SIG-M5 treated with dmso at 0.1 percent for 504 hours (cell line): ENCODE measurements around the gene MMS22L.
A peak's percentile ranks its signal among the peaks of the same experiment; 100 is the strongest.

Source experiments
- DNase-seq: peaks from one replicate; lab custom pipeline; 2025; ENCODE audit not compliant: unreplicated experiment; lab: John Stamatoyannopoulos, UW

MMS22L gene, protein sequence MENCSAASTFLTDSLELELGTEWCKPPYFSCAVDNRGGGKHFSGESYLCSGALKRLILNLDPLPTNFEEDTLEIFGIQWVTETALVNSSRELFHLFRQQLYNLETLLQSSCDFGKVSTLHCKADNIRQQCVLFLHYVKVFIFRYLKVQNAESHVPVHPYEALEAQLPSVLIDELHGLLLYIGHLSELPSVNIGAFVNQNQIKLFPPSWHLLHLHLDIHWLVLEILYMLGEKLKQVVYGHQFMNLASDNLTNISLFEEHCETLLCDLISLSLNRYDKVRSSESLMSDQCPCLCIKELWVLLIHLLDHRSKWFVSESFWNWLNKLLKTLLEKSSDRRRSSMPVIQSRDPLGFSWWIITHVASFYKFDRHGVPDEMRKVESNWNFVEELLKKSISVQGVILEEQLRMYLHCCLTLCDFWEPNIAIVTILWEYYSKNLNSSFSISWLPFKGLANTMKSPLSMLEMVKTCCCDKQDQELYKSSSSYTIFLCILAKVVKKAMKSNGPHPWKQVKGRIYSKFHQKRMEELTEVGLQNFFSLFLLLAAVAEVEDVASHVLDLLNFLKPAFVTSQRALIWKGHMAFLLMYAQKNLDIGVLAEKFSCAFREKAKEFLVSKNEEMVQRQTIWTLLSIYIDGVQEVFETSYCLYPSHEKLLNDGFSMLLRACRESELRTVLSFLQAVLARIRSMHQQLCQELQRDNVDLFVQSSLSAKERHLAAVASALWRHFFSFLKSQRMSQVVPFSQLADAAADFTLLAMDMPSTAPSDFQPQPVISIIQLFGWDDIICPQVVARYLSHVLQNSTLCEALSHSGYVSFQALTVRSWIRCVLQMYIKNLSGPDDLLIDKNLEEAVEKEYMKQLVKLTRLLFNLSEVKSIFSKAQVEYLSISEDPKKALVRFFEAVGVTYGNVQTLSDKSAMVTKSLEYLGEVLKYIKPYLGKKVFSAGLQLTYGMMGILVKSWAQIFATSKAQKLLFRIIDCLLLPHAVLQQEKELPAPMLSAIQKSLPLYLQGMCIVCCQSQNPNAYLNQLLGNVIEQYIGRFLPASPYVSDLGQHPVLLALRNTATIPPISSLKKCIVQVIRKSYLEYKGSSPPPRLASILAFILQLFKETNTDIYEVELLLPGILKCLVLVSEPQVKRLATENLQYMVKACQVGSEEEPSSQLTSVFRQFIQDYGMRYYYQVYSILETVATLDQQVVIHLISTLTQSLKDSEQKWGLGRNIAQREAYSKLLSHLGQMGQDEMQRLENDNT

DNA sequence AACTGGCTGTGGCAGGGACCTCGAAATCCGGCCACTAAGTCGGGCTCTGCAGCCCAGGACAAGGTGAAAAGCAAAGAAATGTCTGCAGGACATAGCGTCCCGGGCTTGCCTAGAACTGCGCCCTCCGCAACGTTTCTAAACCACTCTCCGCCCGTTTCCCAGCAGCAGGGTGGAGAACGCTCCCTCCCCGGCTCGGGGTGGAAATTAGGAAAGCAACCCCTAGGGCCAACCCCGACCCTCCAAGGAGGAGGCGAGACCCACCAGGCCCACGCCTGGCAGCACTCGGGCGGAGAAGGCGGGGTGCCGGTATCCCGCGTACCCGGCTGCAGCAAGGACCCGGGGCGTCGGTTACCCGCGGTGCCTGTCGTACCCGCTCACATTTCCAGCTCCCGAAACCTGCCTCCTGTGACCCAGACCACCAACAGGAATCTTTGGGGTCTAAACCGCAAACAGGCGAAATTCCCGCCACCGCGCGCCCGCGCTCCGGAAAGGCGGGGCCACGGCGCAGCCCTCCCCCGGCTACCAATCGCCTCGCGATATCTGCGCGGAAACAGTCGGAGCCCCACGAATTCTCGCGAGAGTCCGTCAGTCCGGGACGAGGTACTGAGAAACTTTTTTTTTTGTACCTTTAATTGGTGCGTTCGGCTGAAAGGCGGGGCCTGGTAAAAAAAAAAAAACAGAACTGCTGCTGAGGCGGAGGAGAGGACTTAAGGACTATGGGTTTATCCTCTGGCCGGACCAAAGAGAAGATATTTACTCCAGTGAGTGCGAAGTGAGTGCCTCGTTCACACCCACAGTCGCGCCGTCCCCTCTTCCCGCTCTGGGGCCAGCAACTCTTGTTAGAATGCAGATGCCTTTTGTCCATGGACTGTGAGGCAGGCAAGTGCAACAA lies at the start of gene MMS22L:
Gene MMS22L, minus strand, starts transcription at position 491 of the 892 bp plus-strand sequence. CDS start 739 bp downstream, outside the sequence.
- peak; percentile 85 for DNase-seq

DNA sequence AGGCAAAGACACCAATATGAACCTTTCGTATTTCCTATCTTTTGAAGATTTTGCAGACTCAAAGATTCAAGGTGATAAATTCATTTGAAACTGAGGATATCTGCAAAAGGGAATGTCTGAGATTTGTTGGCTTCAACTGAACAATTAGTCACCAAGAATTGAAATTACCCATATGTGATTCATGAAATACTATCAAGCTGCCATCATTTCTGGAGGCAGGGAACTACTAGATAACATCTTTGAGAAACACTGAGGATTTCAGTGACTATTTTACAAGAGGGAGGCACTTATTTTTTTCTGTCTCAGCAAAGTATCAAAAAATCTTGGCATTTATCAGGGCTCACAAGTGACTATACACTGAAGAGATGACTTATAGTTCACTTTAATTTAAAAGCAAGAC lies 39.8 kb upstream of the MMS22L start:
- no peak for DNase-seq

DNA sequence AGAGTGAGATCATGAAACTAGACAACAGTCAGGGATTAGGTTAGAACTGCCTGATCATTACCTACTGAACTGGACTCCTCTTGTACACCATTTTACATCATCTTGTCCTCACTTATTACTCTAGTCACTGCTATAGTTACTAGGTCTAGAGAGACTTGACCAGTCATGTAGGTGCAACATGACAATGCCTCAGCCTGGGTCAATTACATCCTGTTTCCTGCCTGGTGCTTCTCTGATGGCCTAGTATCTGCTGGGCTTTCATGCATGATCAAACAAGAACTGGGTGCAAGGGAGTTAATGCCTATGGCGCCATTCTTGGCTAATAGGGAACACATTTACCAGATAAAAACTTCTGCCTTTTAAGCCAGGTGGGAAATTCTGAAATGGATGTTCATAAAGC lies 39.2 kb upstream of the MMS22L start:
- no peak for DNase-seq

DNA sequence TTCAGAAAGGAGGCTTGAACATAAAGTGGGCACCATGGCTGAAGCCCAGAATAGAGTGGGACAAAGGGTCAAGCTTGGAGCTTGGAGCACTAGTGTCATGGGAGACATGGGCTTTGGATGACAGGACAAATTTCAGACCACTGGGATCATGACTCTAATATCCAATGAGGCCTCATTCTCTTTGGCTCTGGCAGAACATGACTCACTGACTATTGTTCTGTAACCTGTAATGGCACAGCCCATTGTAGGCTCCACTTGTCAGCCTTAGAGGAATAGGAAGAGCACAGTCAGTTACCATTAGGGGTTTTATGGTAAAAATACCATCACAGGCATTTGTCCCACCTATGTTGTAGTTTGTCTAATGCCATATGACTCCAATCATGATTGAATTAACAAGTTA lies 34.0 kb upstream of the MMS22L start:
- no peak for DNase-seq

DNA sequence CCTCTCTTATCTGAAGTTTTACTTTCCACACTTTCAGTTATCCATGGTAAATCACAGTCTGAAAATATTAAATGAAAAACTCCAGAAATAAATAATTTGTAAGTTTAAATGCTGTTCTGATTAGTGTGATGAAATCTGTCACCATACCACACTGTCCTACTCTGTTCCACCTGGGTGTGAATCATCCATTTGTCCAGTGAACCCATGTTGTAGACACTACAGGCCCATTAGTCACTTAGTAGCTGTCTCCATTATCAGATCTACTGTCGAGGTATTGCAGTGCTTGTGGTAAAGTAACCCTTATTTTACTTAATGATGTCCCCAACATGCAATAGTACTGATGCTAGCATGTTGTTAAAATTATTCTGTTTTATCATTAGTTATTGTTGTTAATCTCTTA lies 29.2 kb upstream of the MMS22L start:
- no peak for DNase-seq

DNA sequence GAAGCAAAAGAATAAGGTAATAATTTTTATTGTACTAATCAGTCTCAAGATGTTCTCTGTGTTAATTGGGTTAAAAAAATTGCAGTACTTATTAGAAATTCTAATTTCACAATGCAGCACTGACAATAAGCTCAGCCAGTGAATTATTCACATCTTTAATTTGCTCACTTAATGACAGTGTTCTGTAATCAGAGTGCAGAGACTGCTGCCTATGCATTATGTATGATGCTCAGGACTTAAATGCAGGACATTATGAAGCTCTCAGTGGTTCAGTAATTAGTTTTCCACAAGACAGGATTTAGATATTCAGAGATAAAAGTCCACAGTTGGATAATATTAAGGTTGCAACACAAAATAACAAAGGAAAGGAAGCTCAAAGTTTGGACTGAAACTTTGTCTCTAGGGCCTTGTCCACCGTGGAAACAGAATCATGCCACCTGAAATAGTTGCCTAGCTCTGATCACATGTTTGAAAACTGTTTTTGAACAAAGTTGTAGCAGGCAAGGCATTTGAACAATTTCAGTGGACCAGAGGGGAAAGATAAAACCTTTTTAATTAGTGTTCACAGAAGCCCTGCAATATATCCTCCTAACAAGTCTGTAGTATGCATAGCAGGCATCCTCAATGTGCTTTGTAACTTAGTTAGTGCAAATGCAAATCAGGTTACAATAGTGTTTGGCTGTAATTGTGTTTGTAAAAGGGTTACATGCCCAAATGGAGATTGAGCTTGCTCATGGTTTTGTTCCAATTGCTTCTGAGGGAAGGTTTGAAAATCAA lies 23.7 kb upstream of the MMS22L start:
- no peak for DNase-seq

DNA sequence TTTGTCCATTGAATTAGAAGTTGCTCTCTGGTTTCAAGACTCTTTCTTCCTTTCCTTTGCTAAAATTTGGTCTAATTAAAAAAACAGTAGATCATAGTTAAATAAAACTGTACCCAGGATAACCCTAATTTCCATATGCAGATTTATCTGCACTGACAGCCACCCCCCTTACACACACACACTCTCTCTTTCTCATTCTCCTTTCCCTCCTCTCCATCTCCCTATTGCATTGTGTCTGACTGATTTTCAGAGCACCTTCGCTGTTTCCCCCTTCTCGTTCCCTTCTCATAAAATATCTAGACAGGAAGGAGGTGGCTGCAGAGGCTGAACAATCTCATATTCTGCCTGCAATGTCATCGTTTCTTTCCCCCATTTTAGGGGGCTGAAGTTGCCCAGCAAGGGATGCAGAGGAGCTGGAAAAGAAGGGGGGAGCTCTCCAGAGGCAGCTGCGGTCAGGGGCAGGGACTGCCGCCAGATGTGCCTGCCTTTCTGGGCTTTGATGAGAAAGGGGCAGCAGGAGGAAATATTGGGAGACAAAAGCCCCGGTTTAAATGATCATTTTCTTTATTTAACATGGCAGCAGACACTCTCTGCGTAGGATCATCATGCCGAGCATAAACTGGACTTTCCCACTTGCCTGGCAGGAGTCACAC lies 22.5 kb upstream of the MMS22L start:
- DNase-seq: no peak

DNA sequence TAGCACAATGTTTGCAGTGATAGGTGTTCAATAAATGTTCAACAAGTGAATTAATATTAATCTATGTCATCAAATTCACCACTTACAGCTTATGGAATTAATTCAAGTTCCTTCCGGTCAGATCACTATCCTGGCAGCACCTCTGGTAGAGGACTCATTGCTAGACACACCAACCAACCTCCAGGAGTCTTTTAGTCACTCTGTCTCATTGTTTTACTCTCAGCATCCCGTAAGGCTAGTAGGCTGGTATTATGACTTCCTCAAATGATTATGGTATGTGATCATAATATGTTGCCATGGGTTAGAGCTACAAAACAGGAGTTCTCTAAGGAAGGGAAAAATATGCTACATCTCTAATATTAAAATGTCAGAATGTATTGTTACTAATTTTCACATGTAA lies 21.7 kb upstream of the MMS22L start:
- no peak for DNase-seq

DNA sequence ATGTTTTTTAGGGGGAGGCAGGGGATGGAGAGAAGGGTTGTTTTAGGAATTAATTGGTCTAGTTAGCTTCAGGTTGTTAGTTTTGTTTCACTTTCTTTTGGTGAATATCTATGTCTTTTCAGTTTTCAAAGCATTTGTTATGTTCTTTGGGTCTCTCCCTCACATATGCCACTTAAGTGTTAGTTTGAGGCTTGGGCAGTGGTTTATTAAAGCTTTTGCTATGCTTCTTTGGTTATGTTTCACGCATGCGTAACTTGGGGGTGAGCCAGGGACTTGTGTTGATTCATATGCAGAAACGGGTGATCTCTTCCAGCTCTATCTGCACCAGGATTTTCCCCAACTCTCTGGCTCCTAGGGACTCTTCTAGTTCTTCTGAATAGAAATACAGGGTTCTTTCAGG lies 11.4 kb upstream of the MMS22L start:
- DNase-seq: no peak

DNA sequence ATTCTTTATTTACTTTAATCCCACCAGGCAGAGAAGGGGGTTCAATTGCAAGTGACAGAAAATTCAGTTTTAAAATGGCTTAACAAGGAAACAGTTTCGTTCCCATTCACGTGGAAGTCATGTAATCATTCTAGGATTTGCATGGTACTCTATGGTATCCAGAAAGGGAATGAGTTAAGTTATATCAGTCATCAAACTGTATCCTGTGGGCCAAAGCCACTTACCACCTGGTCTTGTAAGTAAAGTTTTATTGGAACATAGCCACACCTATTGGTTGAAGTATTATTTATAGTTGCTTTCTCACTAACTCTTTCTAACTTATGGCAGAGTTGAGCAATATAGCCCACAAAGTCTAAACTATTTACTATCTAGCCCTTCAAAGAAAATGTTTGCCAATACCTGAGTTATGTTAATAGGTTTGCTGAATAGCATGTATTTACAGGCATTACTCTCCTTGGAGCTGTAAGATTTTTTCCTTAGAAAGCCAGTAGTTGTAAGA lies 10.2 kb upstream of the MMS22L start:
- no peak for DNase-seq

DNA sequence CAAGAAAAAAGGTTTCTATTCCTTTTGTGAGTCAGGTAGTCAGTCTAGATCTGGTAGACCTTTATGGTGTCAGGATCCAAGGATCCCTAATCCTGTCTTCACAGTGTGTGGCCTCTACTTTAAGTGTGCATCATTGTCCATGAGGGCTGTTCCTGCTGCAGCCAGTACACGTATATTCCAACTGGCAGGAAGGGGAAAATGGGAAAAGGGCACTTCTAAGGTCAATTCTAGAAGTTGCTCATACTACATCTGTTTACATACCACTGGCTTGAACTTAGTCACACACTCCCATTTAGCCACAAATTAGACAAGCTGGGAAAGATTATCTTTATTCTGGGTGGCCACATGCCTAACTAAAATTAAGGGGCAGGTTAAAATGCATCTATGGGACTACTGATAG lies 9.7 kb upstream of the MMS22L start:
- DNase-seq: no peak

DNA sequence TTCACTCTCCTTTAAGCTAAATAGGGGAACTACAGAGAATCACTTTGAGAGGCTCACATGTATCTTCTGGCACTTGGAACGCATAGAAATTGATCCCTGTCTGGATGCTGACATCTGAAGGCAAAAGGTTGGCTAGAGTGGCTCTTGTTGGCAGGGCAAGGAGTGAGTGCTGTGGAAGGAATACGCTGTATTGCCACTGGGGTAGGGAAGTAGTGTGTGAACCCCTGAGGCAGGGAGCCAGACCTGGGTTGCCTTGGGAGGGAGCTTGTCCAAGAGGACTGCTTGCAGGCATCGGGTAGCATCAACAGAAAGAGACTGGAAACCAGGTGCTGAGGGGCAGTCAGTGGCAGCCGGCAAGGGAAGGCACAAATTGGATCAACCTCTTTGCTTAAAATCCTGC lies 8.9 kb upstream of the MMS22L start:
- no peak for DNase-seq

DNA sequence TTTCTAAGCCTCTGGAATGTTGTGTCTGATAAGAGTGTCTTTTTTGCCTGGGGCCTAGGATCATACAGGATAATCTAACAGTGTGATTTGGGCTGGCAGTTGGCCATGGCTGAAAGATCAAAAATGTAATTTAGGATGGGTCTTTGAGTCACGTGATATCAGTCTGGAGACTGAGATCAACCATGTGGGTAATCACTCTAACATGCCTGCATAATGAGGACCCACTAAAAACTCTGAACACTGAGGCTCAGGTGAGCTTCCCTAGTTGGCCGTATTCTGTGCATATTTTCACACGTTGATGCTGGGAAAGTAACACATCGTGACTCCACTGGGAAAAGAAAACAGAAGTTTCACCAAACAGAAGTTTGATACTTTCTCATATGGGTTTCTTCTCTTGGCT lies 6.3 kb upstream of the MMS22L start:
- no peak for DNase-seq

DNA sequence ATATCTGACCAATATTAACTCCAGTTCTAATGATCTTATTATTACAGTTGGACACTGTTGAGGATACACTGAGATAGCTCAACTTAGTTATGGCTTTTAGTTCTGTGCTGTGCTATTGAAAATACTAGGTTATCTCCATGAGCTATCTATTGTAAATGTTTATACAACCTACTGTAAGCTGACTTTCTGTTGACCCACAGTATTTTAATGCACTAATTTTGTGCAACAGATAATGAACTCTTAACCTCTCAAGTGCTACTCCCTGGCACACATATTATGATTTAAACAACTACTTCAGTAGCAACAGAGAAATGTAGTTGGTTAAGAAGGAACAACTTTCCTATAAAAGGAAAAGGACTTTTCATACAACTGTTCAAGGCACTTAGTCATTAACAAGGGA lies 5.2 kb upstream of the MMS22L start:
- no peak for DNase-seq

DNA sequence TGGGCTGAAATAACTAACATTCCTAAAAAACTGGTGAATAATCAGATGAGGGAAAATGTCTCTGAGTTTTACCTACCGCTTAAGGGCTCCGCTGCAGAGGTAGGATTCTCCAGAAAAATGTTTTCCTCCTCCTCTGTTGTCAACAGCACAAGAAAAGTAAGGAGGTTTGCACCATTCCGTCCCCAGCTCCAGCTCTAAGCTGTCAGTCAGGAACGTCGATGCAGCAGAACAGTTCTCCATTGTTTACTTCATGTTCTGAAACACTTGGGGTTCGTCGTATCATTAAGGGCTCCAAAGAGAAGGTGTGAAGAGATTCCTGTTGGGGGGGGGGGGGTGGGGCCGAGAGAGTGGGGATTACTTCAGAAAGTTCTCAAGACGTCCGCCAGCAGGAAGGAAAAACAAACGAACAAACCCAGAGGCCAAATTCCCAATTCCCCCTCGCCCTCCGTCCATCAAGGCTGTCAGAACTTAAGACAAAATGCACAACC lies 734 bp downstream of the MMS22L start:
- DNase-seq: no peak

DNA sequence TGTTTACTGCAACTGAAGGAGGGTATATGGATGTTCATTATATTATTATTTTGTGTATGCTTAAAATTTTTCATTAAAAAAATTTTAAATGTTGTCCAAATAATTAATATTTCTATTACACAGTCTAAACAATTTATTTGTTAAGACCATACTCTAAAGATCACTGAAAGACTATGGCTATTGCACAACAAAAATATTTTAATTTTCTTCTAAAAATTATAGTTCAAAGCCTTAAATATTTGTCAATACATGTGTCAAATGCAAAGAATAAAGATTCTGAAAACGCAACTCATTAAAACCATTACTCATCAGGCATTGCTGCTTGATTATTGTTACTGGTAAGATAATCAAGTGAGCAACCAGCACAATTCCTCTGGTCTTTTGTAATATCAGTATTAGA lies 2.2 kb downstream of the MMS22L start:
- DNase-seq: no peak

DNA sequence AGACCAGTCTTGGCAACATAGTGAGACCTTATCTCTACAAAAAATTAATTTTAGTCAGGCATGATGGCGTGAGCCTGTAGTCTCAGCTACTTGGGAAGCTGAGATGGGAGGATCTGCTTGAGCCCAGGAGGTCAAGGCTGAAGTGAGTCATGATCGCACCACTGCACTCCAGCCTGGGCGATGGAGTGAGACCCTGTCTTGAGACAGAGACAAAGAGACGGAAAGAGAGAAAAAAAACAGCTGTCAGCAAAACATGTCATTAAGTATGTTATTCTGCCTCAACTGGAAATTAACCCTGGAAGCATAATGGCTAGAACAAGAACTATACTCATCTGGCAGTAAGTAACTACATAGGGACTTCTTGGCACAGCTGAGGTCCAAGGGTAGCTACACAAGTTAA lies 7.2 kb downstream of the MMS22L start:
- no peak for DNase-seq

DNA sequence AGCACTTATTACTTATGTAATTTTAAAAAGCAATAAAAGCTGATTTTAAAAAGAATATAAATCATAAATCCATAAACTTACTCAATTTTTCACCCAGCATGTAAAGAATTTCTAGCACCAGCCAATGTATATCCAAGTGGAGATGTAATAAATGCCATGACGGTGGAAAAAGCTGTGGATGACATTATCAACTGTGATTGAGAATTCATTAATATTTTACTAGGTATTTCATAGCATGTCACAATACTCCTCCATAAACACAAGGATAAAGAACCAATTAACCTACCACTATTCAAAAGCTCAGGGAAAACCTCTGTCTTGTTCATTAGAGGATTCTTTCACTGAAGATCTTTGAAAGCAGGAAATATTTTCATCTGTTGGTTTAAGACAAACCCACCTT lies 13.2 kb downstream of the MMS22L start:
- no peak for DNase-seq

DNA sequence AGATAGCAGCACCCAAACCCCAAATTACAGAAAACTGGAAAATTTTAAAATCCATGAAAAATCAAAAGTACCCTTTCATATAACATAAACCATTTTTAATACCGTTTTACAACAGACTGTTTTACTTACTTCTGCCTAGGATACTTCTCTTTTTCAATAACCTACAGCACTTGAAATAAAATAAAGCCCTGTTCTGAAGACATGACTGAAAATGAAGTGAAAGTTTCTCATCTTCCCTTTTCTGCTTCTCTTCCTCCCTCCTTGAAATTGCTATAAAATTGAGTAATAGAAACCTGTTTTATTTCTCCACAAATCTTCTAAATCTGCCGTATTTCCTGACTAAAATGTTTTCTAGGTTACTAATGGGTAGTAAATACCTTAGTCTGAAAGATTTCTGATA lies 20.3 kb downstream of the MMS22L start:
- peak; percentile 79 for DNase-seq
